Measurements from ENCODE around the gene SMIM28. TPM values are rescaled to one million over a fixed set of nuclear protein-coding genes. Genes with fewer than 3 reads are reported as not detected.

The SMIM28 gene

Small RNA genes lying within 50 kb of the gene (small RNA-seq; reads per million reads assigned to genes)
- not detected for gene AL031003.1 (ENCODE audit: low read depth)
